Adrenal gland (tissue), 5 donors: ENCODE measurements around the gene PIK3R1.

Experiments
- CTCF ChIP-seq, 6 experiments: fragments of 450-650 bp in 4 of 6; fragments of 200-600 bp in 2 of 6; sonication (generic) in 1 of 6; IDR thresholded peaks; 1 replicate in 5 of 6; 2 replicates in 1 of 6; pipeline versions ENCODE4 v1.5.1 to v1.8.0; 2016 to 2021; ENCODE audit warnings: antibody characterized with exemption in 6 of 6, mild to moderate bottlenecking in 2 of 6, moderate library complexity in 1 of 6
- POLR2A ChIP-seq, 2 donors: fragments of 450-650 bp; IDR thresholded peaks; one replicate each; pipeline ENCODE4 v1.6.1; 2017; ENCODE audit warnings: antibody characterized with exemption in 2 of 2, mild to moderate bottlenecking in 2 of 2, moderate library complexity in 1 of 2
- donor health status: DM: no; HTN: no; CAD: no.

DNA sequence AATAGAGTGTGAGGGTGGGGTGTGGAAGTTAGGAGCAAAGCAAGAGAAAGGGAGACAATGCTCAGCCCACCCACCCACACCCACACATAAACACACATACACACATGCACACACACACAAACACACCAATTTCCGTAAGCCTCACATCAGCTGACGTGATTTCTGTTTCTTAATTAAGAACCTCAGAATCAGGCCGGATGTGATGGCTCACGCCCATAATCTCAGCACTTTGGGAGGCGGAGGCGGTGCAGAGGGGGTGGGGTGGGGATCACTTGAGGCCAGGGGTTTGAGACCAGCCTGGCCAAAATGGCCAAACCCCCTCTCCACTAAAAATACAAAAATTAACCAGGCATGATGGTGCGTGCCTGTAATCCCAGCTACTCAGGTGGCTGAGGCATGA lies 26.4 kb upstream of the PIK3R1 start:
- TF ChIP-seq POLR2A (IDR thresholded peaks at IDR 0.05) (no peak), CTCF (IDR thresholded peaks at IDR 0.05) (no peak)
